ENCODE data around the gene PKIG.

The PKIG gene

GRCh38 chr20:44621939-44622338 lies 39.6 kb downstream of the PKIG start:
- DNase-seq, result no peak

- DNase-seq, result no peak
These were observed 40.3 kb downstream of the PKIG start for GRCh38 chr20:44622501-44623270.

GRCh38 chr20:44624152-44624551 lies 41.8 kb downstream of the PKIG start:
- DNase-seq, result no peak

GRCh38 chr20:44624743-44625271 lies 42.4 kb downstream of the PKIG start:
- no peak for DNase-seq

GRCh38 chr20:44625361-44625760 lies 43.0 kb downstream of the PKIG start:
- DNase-seq, result no peak

- no peak for DNase-seq
These were observed 43.9 kb downstream of the PKIG start for GRCh38 chr20:44626278-44626677.

GRCh38 chr20:44627364-44628010 lies 45.1 kb downstream of the PKIG start:
- no peak for DNase-seq

- DNase-seq, result no peak
These were observed 46.6 kb downstream of the PKIG start for GRCh38 chr20:44629017-44629385.

GRCh38 chr20:44629542-44629941 lies 47.2 kb downstream of the PKIG start:
- no peak for DNase-seq

GRCh38 chr20:44630297-44630696 lies 47.9 kb downstream of the PKIG start:
- DNase-seq, result no peak

- no peak for DNase-seq
These were observed 49.8 kb downstream of the PKIG start for GRCh38 chr20:44632103-44632752.

GRCh38 chr20:44633187-44633810 lies 50.9 kb downstream of the PKIG start:
- no peak for DNase-seq

- no peak for DNase-seq
These were observed 51.7 kb downstream of the PKIG start for GRCh38 chr20:44633872-44634600.

GRCh38 chr20:44635877-44636276 lies 53.5 kb downstream of the PKIG start:
- DNase-seq, result no peak

- DNase-seq, result no peak
These were observed 54.7 kb downstream of the PKIG start for GRCh38 chr20:44637042-44637441.

- DNase-seq, result no peak
These were observed 55.4 kb downstream of the PKIG start for GRCh38 chr20:44637522-44638372.

- no peak for DNase-seq
These were observed 58.1 kb downstream of the PKIG start for GRCh38 chr20:44640522-44640921.

GRCh38 chr20:44641325-44641724 lies 58.9 kb downstream of the PKIG start:
- DNase-seq, result no peak

GRCh38 chr20:44642203-44643153 lies 60.1 kb downstream of the PKIG start:
- peak; percentile 30 for DNase-seq

- DNase-seq, result no peak
These were observed 60.8 kb downstream of the PKIG start for GRCh38 chr20:44643154-44643519.

Measured in activated CD4-positive, alpha-beta T cell treated with anti-CD3 and anti-CD28 coated beads for 48 hours (primary cell).